Liver (tissue), 2 donors: ENCODE results near the gene SPSB2.

Source experiments
- TF ChIP-seq, protein P1 (sequence below): IDR thresholded peaks from 2 replicates; pipeline ENCODE4 v1.6.1; 2016; ENCODE audit warnings: antibody characterized with exemption, mild to moderate bottlenecking
- TF ChIP-seq, protein P2 (sequence below): fragments of 150-350 bp; IDR thresholded peaks from 2 replicates; pipeline ENCODE4 v1.5.1; 2017; ENCODE audit warnings: improper control_type of control experiment, low read depth, low read length; ENCODE audit not compliant: missing input control
- donor health status: healthy.

DNA sequence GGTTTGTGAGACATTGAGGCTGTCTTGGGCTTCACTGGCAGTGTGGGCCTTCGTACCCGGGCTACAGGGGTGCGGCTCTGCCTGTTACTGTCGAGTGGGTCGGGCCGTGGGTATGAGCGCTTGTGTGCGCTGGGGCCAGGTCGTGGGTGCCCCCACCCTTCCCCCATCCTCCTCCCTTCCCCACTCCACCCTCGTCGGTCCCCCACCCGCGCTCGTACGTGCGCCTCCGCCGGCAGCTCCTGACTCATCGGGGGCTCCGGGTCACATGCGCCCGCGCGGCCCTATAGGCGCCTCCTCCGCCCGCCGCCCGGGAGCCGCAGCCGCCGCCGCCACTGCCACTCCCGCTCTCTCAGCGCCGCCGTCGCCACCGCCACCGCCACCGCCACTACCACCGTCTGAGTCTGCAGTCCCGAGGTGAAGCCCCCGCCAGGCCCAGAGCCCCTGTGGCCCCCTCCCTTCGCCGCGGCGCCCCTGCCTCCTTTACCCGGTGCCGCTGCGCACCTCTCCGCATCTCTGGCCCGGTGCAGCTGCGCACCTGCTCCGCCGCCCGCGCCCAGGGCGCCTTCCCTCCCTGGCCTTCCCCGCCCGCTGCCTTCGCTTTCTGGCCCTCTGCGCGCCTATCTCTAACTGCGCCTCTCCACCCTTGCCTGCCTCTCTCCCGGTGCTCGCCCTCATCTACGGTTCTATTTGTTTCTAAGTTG lies 41.3 kb upstream of the SPSB2 start, which contains the start of gene ENO2:
- TF ChIP-seq, protein P1, sequence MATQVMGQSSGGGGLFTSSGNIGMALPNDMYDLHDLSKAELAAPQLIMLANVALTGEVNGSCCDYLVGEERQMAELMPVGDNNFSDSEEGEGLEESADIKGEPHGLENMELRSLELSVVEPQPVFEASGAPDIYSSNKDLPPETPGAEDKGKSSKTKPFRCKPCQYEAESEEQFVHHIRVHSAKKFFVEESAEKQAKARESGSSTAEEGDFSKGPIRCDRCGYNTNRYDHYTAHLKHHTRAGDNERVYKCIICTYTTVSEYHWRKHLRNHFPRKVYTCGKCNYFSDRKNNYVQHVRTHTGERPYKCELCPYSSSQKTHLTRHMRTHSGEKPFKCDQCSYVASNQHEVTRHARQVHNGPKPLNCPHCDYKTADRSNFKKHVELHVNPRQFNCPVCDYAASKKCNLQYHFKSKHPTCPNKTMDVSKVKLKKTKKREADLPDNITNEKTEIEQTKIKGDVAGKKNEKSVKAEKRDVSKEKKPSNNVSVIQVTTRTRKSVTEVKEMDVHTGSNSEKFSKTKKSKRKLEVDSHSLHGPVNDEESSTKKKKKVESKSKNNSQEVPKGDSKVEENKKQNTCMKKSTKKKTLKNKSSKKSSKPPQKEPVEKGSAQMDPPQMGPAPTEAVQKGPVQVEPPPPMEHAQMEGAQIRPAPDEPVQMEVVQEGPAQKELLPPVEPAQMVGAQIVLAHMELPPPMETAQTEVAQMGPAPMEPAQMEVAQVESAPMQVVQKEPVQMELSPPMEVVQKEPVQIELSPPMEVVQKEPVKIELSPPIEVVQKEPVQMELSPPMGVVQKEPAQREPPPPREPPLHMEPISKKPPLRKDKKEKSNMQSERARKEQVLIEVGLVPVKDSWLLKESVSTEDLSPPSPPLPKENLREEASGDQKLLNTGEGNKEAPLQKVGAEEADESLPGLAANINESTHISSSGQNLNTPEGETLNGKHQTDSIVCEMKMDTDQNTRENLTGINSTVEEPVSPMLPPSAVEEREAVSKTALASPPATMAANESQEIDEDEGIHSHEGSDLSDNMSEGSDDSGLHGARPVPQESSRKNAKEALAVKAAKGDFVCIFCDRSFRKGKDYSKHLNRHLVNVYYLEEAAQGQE = no peak
- TF ChIP-seq, protein P2, sequence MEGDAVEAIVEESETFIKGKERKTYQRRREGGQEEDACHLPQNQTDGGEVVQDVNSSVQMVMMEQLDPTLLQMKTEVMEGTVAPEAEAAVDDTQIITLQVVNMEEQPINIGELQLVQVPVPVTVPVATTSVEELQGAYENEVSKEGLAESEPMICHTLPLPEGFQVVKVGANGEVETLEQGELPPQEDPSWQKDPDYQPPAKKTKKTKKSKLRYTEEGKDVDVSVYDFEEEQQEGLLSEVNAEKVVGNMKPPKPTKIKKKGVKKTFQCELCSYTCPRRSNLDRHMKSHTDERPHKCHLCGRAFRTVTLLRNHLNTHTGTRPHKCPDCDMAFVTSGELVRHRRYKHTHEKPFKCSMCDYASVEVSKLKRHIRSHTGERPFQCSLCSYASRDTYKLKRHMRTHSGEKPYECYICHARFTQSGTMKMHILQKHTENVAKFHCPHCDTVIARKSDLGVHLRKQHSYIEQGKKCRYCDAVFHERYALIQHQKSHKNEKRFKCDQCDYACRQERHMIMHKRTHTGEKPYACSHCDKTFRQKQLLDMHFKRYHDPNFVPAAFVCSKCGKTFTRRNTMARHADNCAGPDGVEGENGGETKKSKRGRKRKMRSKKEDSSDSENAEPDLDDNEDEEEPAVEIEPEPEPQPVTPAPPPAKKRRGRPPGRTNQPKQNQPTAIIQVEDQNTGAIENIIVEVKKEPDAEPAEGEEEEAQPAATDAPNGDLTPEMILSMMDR = no peak
